Endodermal cell (in vitro differentiated cells): ENCODE measurements around the gene CBX8. TPM values are rescaled to one million over a fixed set of nuclear protein-coding genes. Genes with fewer than 3 reads are reported as not detected.

Experiments used
- DNase-seq: peaks from one replicate; pipeline ENCODE4 v3.0.0-alpha.2; 2017
- H3K27ac ChIP-seq: 2 replicates; pipeline ENCODE4 v1.5.1; 2013; ENCODE audit warnings: mild to moderate bottlenecking, low read depth, low read length, moderate library complexity
- H3K27me3 ChIP-seq: 2 replicates; pipeline ENCODE4 v1.6.1; 2013; ENCODE audit warnings: mild to moderate bottlenecking, low read length, moderate library complexity; ENCODE audit not compliant: insufficient read depth, control insufficient read depth, poor library complexity, severe bottlenecking
- H3K36me3 ChIP-seq: 2 replicates; pipeline ENCODE4 v1.7.0; 2013; ENCODE audit warnings: mild to moderate bottlenecking, low read length, moderate library complexity; ENCODE audit not compliant: control insufficient read depth, insufficient read depth
- H3K4me1 ChIP-seq: one replicate; pipeline ENCODE4 v1.7.0; 2013; ENCODE audit warnings: low read length; ENCODE audit not compliant: control insufficient read depth, insufficient read depth
- H3K4me3 ChIP-seq: 2 replicates; pipeline ENCODE4 v1.5.1; 2013; ENCODE audit warnings: mild to moderate bottlenecking, low read length, moderate library complexity
- H3K9ac ChIP-seq: 2 replicates; pipeline ENCODE4 v1.6.1; 2013; ENCODE audit warnings: mild to moderate bottlenecking, low read length, moderate library complexity; ENCODE audit not compliant: poor library complexity, severe bottlenecking; ENCODE audit errors: extremely low read depth
- H3K9me3 ChIP-seq: 2 replicates; pipeline ENCODE4 v1.6.1; 2013; ENCODE audit warnings: mild to moderate bottlenecking, low read length, moderate library complexity; ENCODE audit not compliant: control insufficient read depth
- H3K27ac Mint-ChIP-seq: 2 replicates; pipeline ENCODE4 v1.8.0; 2020; ENCODE audit warnings: mixed read lengths
- H3K27me3 Mint-ChIP-seq: 2 replicates; pipeline ENCODE4 v1.8.0; 2021; ENCODE audit warnings: mild to moderate bottlenecking, mixed read lengths; ENCODE audit not compliant: insufficient read depth
- H3K36me3 Mint-ChIP-seq: 2 replicates; pipeline ENCODE4 v1.8.0; 2020; ENCODE audit warnings: low read depth, mixed read lengths
- H3K4me1 Mint-ChIP-seq: 2 replicates; pipeline ENCODE4 v1.8.0; 2020; ENCODE audit warnings: mixed read lengths
- H3K4me3 Mint-ChIP-seq: 2 replicates; pipeline ENCODE4 v1.8.0; 2020; ENCODE audit warnings: mild to moderate bottlenecking, moderate library complexity, mixed read lengths
- H3K9me3 Mint-ChIP-seq: 2 replicates; pipeline ENCODE4 v1.8.0; 2020; ENCODE audit warnings: mild to moderate bottlenecking, mixed read lengths
- WGBS, 2 experiments: methylation state at CpG; one replicate each; pipeline versions ENCODE4 v1.1.5 to v1.1.7; 2013; ENCODE audit warnings: missing lambda C conversion rate in 2 of 2, mixed read lengths in 1 of 2; ENCODE audit not compliant: insufficient coverage in 1 of 2, insufficient read length in 1 of 2; 5-methylcytosine and 5-hydroxymethylcytosine counted together
- total RNA-seq, 2 donors: library from RNA; stranded (reverse); fragmentation: NEBNext Ultra II Directional in 1 of 2; extraction: Animal tissue kit (Norgen Biotek cat#: 25700) in 1 of 2; gene quantifications; 2 replicates in 1 of 2; 3 replicates in 1 of 2; pipeline ENCODE4 v1.2.1, GENCODE V29; 2021
- TF ChIP-seq, protein P1 (sequence below): fragments of 200-600 bp; sonication (generic); conservative IDR thresholded peaks from 2 replicates; pipeline ENCODE4 v1.5.0; 2021; ENCODE audit warnings: antibody characterized with exemption, mild to moderate bottlenecking

Gene CBX8
- total RNA-seq, 2 donors from 2014 or later = 5.4 to 5.6 TPM

DNA sequence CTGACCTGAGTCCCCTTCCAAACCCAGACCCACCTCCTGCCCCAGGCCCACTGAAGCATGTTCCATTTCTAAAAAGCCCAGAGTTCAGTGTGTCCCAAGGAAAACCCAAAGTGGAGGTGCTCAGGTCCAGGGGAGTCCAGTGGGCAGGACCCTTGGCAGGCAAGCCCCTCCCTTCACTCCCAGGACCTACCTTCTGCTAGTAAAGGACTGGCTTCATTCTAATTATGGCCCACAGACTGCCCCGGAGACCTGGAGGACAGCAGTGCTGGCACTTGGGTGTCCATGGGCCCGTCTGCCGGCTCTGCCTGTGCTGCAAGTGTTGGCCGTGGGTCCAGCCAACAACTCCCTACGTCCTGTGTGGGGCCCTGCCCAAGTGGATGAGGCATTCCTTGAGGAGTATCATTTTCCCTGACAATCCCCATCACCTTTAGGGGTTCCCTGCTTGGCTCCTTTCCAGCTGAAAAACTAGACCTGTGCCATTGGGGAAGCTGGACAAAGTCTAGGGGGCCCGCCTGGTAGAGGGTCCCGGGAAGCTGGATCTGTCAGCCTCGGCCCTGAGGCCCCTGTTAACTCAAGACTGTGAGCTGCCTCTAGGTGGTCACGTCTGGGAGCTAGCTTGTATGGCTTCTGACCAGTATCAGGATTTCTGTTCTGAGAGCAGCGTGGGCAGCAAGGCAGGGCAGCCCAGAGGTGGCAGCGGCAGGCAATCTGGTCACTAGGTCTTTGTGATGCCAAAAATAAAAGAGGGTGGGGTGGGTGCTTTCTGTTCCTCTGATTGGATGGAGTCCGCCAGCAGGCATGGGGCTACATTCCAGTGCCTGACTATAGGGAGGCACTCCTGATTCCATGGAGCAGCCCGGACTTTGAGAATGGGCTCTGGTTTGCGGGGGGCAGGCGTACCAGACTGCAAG is 10.7 kb downstream of the CBX8 start:
- WGBS, 2 experiments = 95 to 96% methylated on average over 9 to 15 of the region's 15 CpGs
- TF ChIP-seq, protein P1, sequence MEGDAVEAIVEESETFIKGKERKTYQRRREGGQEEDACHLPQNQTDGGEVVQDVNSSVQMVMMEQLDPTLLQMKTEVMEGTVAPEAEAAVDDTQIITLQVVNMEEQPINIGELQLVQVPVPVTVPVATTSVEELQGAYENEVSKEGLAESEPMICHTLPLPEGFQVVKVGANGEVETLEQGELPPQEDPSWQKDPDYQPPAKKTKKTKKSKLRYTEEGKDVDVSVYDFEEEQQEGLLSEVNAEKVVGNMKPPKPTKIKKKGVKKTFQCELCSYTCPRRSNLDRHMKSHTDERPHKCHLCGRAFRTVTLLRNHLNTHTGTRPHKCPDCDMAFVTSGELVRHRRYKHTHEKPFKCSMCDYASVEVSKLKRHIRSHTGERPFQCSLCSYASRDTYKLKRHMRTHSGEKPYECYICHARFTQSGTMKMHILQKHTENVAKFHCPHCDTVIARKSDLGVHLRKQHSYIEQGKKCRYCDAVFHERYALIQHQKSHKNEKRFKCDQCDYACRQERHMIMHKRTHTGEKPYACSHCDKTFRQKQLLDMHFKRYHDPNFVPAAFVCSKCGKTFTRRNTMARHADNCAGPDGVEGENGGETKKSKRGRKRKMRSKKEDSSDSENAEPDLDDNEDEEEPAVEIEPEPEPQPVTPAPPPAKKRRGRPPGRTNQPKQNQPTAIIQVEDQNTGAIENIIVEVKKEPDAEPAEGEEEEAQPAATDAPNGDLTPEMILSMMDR = no peak
- peaks cover 33% of the 10 kb centered on the region for H3K36me3 Mint-ChIP-seq
- H3K27me3 ChIP-seq = peaks cover 46% of the 10 kb centered on the region
- H3K9me3 Mint-ChIP-seq = no peaks in the 10 kb centered on the region
- peaks cover 5% of the 10 kb centered on the region for H3K4me1 Mint-ChIP-seq
- DNase-seq = no peak
- no peak overlapping the region for H3K27ac ChIP-seq
- H3K9ac ChIP-seq = no peak overlapping the region
- H3K27me3 Mint-ChIP-seq = peaks cover 37% of the 10 kb centered on the region
- H3K36me3 ChIP-seq = peaks cover 28% of the 10 kb centered on the region
- H3K4me3 Mint-ChIP-seq = no peak overlapping the region
- H3K9me3 ChIP-seq = no peaks in the 10 kb centered on the region
- H3K27ac Mint-ChIP-seq = no peak overlapping the region
- H3K4me3 ChIP-seq = no peak overlapping the region
- H3K4me1 ChIP-seq = no peaks in the 10 kb centered on the region

DNA sequence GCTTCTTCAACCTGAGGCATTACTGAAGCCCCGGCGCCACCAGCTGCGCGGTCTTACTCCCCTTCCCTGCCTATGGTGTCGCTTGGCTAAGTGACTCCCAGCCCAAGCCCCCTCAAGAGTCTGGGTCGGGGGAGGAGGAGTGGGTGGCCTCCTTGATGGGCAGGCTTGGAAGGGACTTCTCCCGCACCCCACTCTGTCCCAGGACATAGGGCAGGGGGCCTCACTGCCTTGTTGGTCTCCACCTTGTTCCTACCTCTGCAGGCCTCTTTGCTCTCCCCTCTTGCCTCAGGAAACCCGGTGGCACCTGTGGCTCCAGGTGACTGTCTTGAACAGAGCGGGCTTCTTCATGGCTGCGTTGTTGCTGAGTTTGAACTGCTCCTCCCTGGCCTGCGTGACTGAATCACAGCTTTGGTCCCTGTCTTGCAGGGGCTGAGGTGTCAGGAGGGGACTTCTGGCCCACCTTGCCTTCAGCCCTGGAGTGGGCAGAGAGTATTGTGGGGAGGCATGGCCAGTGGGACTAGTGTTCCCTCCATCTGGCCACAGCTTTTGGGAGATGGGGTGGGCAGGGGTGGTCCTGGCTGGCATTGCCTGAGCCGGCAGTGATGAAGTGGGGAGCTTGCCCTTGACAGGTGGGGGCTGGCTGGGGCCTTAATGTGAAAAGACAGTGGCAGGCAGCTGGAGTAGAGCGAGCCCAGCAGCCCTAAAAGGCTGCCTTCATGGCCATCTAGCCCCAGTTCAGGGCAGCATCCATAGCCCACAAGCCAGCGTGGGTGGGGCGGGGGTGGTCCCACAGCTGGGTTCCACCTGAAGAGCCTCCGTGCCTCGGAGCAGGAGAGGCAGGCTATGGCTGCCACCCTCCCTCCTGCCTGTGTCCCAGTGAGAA is 11.6 kb downstream of the CBX8 start:
- H3K27ac Mint-ChIP-seq = no peak overlapping the region
- H3K27me3 Mint-ChIP-seq = peaks cover 28% of the 10 kb centered on the region
- peaks cover 35% of the 10 kb centered on the region for H3K36me3 ChIP-seq
- peaks cover 7% of the 10 kb centered on the region for H3K4me1 Mint-ChIP-seq
- no peak overlapping the region for H3K4me3 Mint-ChIP-seq
- H3K27me3 ChIP-seq = peaks cover 37% of the 10 kb centered on the region
- H3K27ac ChIP-seq = no peak overlapping the region
- peaks cover 42% of the 10 kb centered on the region for H3K36me3 Mint-ChIP-seq
- H3K9me3 Mint-ChIP-seq = no peaks in the 10 kb centered on the region
- H3K9me3 ChIP-seq = no peaks in the 10 kb centered on the region
- no peak overlapping the region for H3K9ac ChIP-seq
- WGBS, 2 experiments = 94 to 96% methylated on average over 11 to 17 of the region's 17 CpGs
- TF ChIP-seq, protein P1 = no peak
- H3K4me3 ChIP-seq = no peak overlapping the region
- no peaks in the 10 kb centered on the region for H3K4me1 ChIP-seq
- no peak for DNase-seq

DNA sequence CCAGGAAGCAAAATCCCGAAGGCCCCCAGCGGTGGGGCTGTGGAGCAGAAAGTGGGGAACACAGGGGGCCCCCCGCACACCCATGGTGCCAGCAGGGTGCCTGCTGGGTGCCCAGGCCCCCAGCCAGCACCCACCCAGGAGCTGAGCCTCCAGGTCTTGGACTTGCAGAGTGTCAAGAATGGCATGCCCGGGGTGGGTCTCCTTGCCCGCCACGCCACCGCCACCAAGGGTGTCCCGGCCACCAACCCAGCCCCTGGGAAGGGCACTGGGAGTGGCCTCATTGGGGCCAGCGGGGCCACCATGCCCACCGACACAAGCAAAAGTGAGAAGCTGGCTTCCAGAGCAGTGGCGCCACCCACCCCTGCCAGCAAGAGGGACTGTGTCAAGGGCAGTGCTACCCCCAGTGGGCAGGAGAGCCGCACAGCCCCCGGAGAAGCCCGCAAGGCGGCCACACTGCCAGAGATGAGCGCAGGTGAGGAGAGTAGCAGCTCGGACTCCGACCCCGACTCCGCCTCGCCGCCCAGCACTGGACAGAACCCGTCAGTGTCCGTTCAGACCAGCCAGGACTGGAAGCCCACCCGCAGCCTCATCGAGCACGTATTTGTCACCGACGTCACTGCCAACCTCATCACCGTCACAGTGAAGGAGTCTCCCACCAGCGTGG is 12.4 kb downstream of the CBX8 start:
- no peak overlapping the region for H3K4me3 Mint-ChIP-seq
- peaks cover 23% of the 10 kb centered on the region for H3K27me3 Mint-ChIP-seq
- H3K4me1 Mint-ChIP-seq = peaks cover 14% of the 10 kb centered on the region
- TF ChIP-seq, protein P1 = no peak
- WGBS, 2 experiments = 96 to 100% methylated on average over 26 to 31 of the region's 31 CpGs
- Histone ChIP-seq H3K4me1 (peaks cover 3% of the 10 kb centered on the region), H3K27ac (no peak overlapping the region), H3K9me3 (no peaks in the 10 kb centered on the region), H3K4me3 (no peak overlapping the region), H3K36me3 (peaks cover 43% of the 10 kb centered on the region), H3K27me3 (peaks cover 30% of the 10 kb centered on the region), H3K9ac (no peak overlapping the region)
- no peaks in the 10 kb centered on the region for H3K9me3 Mint-ChIP-seq
- H3K36me3 Mint-ChIP-seq = peaks cover 50% of the 10 kb centered on the region
- no peak for DNase-seq
- no peak overlapping the region for H3K27ac Mint-ChIP-seq
